HG03108 (cell line): ENCODE data around the gene ESRRG.

Experiments used
- ATAC-seq: cut with Tn5 transposase; IDR thresholded peaks from one replicate; pipeline ENCODE4 v1.9.1; 2021; ENCODE audit warnings: moderate library complexity; ENCODE audit not compliant: unreplicated experiment

ESRRG gene

GRCh38 chr1:216457356-216457755 lies 265.9 kb downstream of the ESRRG start:
- ATAC-seq, result no peak

DNA sequence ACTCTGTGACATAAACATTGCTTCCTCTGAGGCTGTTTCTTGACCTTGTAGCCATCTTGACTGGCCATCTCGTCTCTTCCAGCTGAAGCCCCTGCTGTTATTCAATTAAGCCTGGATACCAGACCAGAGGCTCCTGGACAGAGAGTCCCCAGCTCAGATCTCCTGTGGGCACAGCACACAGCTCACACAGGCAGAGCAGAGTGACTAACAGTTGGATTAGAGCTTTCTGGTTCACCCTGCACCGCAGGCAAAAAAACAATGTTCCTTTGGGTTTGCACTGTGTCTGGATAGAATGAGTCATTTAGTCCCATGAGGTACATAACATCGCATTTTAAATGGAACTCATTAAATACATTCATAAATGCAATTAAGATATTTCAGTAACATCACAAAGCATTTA lies 266.5 kb downstream of the ESRRG start:
- no peak for ATAC-seq

DNA sequence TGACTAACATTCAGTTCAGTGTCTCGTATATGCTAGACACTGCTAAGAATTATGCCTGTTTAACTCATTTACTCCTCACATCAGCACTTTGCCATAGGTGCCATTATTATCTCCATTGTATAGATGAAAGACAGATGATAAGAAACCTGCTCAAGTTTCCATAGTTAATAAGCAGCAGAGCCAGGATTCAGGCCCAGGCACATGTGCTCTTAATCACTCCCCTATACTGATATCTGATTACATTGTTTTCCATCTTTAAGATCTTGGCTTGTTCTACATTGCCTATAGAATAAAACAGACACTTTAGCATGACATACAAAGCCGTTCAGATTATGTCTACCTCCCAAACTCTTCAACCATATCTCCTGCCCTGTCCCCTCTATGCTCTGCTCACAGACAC lies 269.5 kb downstream of the ESRRG start:
- no peak for ATAC-seq
